K562 (cell line): ENCODE measurements around the gene VEGFB. TPM values are rescaled to one million over a fixed set of nuclear protein-coding genes. Genes with fewer than 3 reads are reported as not detected.

Source experiments
- ATAC-seq: fragments of 200-7000 bp; cut with Tn5 transposase; 3 replicates; pipeline ENCODE4 v1.9.1; 2020; ENCODE audit warnings: moderate library complexity
- BruUV-seq: library from RNA; stranded (reverse); fragments of 400-500 nt; replicated peaks from 2 replicates; lab custom pipeline; 2021; lab: Mats Ljungman, UMichigan
- CTCF ChIA-PET: fragments of 300-600 bp; formaldehyde crosslinking; extraction: SDS; loops from one replicate; lab custom pipeline; 2021; ENCODE audit warnings: low intra/inter-chr PET ratio; lab: Yijun Ruan, JAX
- POLR2A ChIA-PET: fragments of 300-600, 350-650 bp; sonication (Branson Sonifier 250); formaldehyde crosslinking; extraction: SDS; loops from one replicate; lab custom pipeline; 2021; ENCODE audit warnings: antibody characterized with exemption, inconsistent platforms; lab: Yijun Ruan, JAX
- DNase-seq, 4 experiments: peaks; one replicate each; pipeline versions ENCODE4 v3.0.0 to v3.0.0-alpha.2; 2011 to 2018; ENCODE audit warnings: low spot score in 3 of 4, mixed read lengths in 3 of 4; ENCODE audit errors: extremely low read depth in 1 of 4
- FAIRE-seq: peaks from 2 replicates; lab custom pipeline; 2011; peaks lifted over from hg19 to GRCh38; lab: Jason Lieb, UNC
- H2AFZ ChIP-seq: 2 replicates; pipeline ENCODE4 v1.6.0; 2011; ENCODE audit warnings: low read depth, low read length, control low read depth, inconsistent platforms
- H3K27ac ChIP-seq: fragments of 200-600 bp; 3 replicates; pipeline ENCODE4 v1.8.0; 2011; ENCODE audit warnings: low read depth, mild to moderate bottlenecking, control low read depth, inconsistent platforms, low read length, moderate library complexity, mixed read lengths; ENCODE audit errors: extremely low read depth
- H3K27me3 ChIP-seq, 2 experiments: fragments of 300-600 bp in 1 of 2; 2 replicates in 1 of 2; 3 replicates in 1 of 2; pipeline versions ENCODE4 v1.6.0 to v1.8.0; 2011; ENCODE audit warnings: inconsistent platforms in 2 of 2, low read length in 2 of 2, mild to moderate bottlenecking in 1 of 2, mixed read lengths in 1 of 2, moderate library complexity in 1 of 2; ENCODE audit not compliant: control insufficient read depth in 2 of 2, insufficient read depth in 2 of 2
- H3K36me3 ChIP-seq: fragments of 300-600 bp; 3 replicates; pipeline ENCODE4 v1.8.0; 2011; ENCODE audit warnings: mild to moderate bottlenecking, low read length, inconsistent platforms; ENCODE audit not compliant: control insufficient read depth, insufficient read depth
- H3K4me1 ChIP-seq, 2 experiments: fragments of 200-600 bp in 1 of 2; replicated peaks in 1 of 2; 2 replicates in 1 of 2; 3 replicates in 1 of 2; pipeline versions ENCODE4 v1.5.1 to v1.8.0; 2011; ENCODE audit warnings: inconsistent platforms in 2 of 2, low read length in 2 of 2, mild to moderate bottlenecking in 1 of 2, mixed read lengths in 1 of 2, moderate library complexity in 1 of 2; ENCODE audit not compliant: control insufficient read depth in 2 of 2, insufficient read depth in 2 of 2
- H3K4me2 ChIP-seq: 2 replicates; pipeline ENCODE4 v1.6.1; 2011; ENCODE audit warnings: low read length, control low read depth, inconsistent platforms, mixed read lengths; ENCODE audit not compliant: insufficient read depth
- H3K4me3 ChIP-seq: fragments of 200-600 bp; sonication (generic), shearing (Covaris generic); 2 replicates; pipeline ENCODE4 v1.5.1; 2016; ENCODE audit warnings: control low read depth, inconsistent platforms
- H3K79me2 ChIP-seq: fragments of 200-600 bp; 3 replicates; pipeline ENCODE4 v1.8.0; 2011; ENCODE audit warnings: low read length, inconsistent platforms; ENCODE audit not compliant: control insufficient read depth, insufficient read depth
- H3K9ac ChIP-seq, 2 experiments: 2 replicates each; pipeline versions ENCODE4 v1.6.0 to v1.6.1; 2011; ENCODE audit warnings: low read depth in 2 of 2, low read length in 2 of 2, control low read depth in 1 of 2, inconsistent platforms in 1 of 2, mild to moderate bottlenecking in 1 of 2, mixed read lengths in 1 of 2; ENCODE audit not compliant: insufficient read depth in 1 of 2
- H3K9me1 ChIP-seq: one replicate; pipeline ENCODE4 v1.6.0; 2011; ENCODE audit warnings: inconsistent platforms, mild to moderate bottlenecking, low read length, moderate library complexity; ENCODE audit not compliant: control insufficient read depth, insufficient read depth
- H3K9me3 ChIP-seq: replicated peaks from 2 replicates; pipeline ENCODE4 v1.5.1; 2011; ENCODE audit warnings: low read depth, low read length, inconsistent platforms; ENCODE audit not compliant: control insufficient read depth, insufficient read depth
- H4K20me1 ChIP-seq: replicated peaks from 2 replicates; pipeline ENCODE4 v1.6.1; 2011; ENCODE audit warnings: low read length, inconsistent platforms, mixed read lengths; ENCODE audit not compliant: control insufficient read depth, insufficient read depth
- CBX2 ChIP-seq: fragments of 200-600 bp; sonication (generic); IDR thresholded peaks from one replicate; pipeline ENCODE4 v1.6.1; 2012; ENCODE audit warnings: mild to moderate bottlenecking, low read length, inconsistent platforms; ENCODE audit not compliant: insufficient read depth, poor library complexity, severe bottlenecking
- DIDO1 ChIP-seq: fragments of 450-650 bp; IDR thresholded peaks from 2 replicates; pipeline ENCODE4 v1.6.1; 2016; ENCODE audit warnings: low read depth, missing biosample characterization, missing genetic modification characterization
- FOXJ2 ChIP-seq: fragments of 200-800 bp; sonication (Bioruptor generic); IDR thresholded peaks from 2 replicates; pipeline ENCODE4 v1.6.1; 2016; ENCODE audit warnings: missing genetic modification characterization, missing compliant biosample characterization
- KDM1A ChIP-seq, 2 experiments: fragments of 450-650 bp; IDR thresholded peaks; 2 replicates each; pipeline ENCODE4 v1.6.1; 2016; ENCODE audit warnings: mild to moderate bottlenecking in 2 of 2
- PHF20 ChIP-seq: fragments of 450-650 bp; IDR thresholded peaks from 2 replicates; pipeline ENCODE4 v1.6.1; 2018; ENCODE audit not compliant: partially characterized antibody
- POLR2H ChIP-seq: IDR thresholded peaks from 2 replicates; pipeline ENCODE4 v1.6.1; 2016; ENCODE audit warnings: missing genetic modification characterization, low read depth, mild to moderate bottlenecking, control low read depth, missing compliant biosample characterization, moderate library complexity
- SP1 ChIP-seq: sonication (generic); formaldehyde crosslinking; IDR thresholded peaks from 2 replicates; pipeline ENCODE4 v1.8.1; 2022; ENCODE audit warnings: mild to moderate bottlenecking, missing genetic modification reagents
- TOE1 ChIP-seq, 2 experiments: fragments of 450-650 bp in 1 of 2; sonication (generic) in 1 of 2; formaldehyde crosslinking in 1 of 2; IDR thresholded peaks; 2 replicates each; pipeline versions ENCODE4 v1.7.1 to v1.8.0; 2016 to 2022; ENCODE audit warnings: borderline replicate concordance in 2 of 2, mild to moderate bottlenecking in 2 of 2, antibody characterized with exemption in 1 of 2, inconsistent platforms in 1 of 2, low read depth in 1 of 2, missing genetic modification reagents in 1 of 2, moderate library complexity in 1 of 2
- ZNF583 ChIP-seq: fragments of 250-450 bp; sonication (Bioruptor Pico); IDR thresholded peaks from 2 replicates; pipeline ENCODE4 v1.4.0; 2020
- ZNF707 ChIP-seq: fragments of 250-450 bp; sonication (Bioruptor Pico); conservative IDR thresholded peaks from 2 replicates; pipeline ENCODE4 v1.8.0; 2022; ENCODE audit warnings: inconsistent platforms, mild to moderate bottlenecking, moderate library complexity
- WGBS: fragments of 100-300 bp; shearing (Covaris generic); methylation state at CpG from one replicate; pipeline ENCODE4 v1.1.6; 2016; ENCODE audit warnings: low coverage, mixed read lengths; ENCODE audit not compliant: insufficient coverage; ENCODE audit errors: missing lambda C conversion rate; 5-methylcytosine and 5-hydroxymethylcytosine counted together
- in situ Hi-C: fragments of 300-500 bp; cut with MboI; formaldehyde crosslinking; loops from 4 replicates; pipeline ENCODE4 v1.15.0; 2018; ENCODE audit warnings: inconsistent platforms, mixed read lengths
- intact Hi-C: fragments of 100-400 bp; cut with micrococcal nuclease; formaldehyde crosslinking; loops from 2 replicates; pipeline ENCODE4 v1.14.2; 2022
- polyA plus RNA-seq, 8 experiments: library from polyadenylated mRNA; depleted of rRNA in 4 of 8; stranded (reverse) in 5 of 8; unstranded in 3 of 8; fragments of >200 nt; fragmentation: Nextera tagmentation in 2 of 8; fragmentation: Illumina TruSeq in 1 of 8; extraction: Ambion mirVana in 2 of 8; extraction: Trizol in 1 of 8; gene quantifications; 2 replicates each; pipeline versions ENCODE4 v1.2.1 to v1.2.3, GENCODE V29; 2011 to 2014; ENCODE audit warnings: inconsistent platforms in 1 of 8, missing spikeins in 1 of 8
- total RNA-seq, 7 experiments: library from RNA; depleted of rRNA in 6 of 7; stranded (reverse); fragments of >200 nt in 6 of 7; fragmentation: Illumina TruSeq in 2 of 7; extraction: Trizol in 2 of 7; gene quantifications; 2 replicates each; pipeline versions ENCODE4 v1.2.1 to v1.2.3, GENCODE V29; 2011 to 2021; ENCODE audit warnings: low replicate concordance in 1 of 7
- TF ChIP-seq, protein P1 (sequence below): fragments of 450-650 bp; IDR thresholded peaks from 2 replicates; pipeline ENCODE4 v1.7.0; 2016; ENCODE audit warnings: borderline replicate concordance
- TF ChIP-seq, protein P2 (sequence below), 2 experiments: IDR thresholded peaks; 2 replicates each; pipeline ENCODE4 v1.6.1; 2011; ENCODE audit warnings: borderline replicate concordance in 1 of 2, control low read depth in 1 of 2, low read depth in 1 of 2, low read length in 1 of 2, mild to moderate bottlenecking in 1 of 2, mixed read lengths in 1 of 2, moderate library complexity in 1 of 2; ENCODE audit not compliant: insufficient read depth in 1 of 2, insufficient read length in 1 of 2, poor library complexity in 1 of 2, severe bottlenecking in 1 of 2; ENCODE audit errors: extremely low read depth in 1 of 2
- TF ChIP-seq, protein P3 (sequence below): fragments of 450-650 bp; conservative IDR thresholded peaks from 2 replicates; pipeline ENCODE4 v1.6.1; 2016; ENCODE audit warnings: missing genetic modification characterization, low read depth, mild to moderate bottlenecking, control low read depth, missing compliant biosample characterization

The VEGFB gene
- total and polyA plus RNA-seq, 9 of the 15 experiments (the other 6 are each of a cell fraction or from before 2014, with no cell fraction given) = 11.0 to 83.4 (median 25.7) TPM

DNA sequence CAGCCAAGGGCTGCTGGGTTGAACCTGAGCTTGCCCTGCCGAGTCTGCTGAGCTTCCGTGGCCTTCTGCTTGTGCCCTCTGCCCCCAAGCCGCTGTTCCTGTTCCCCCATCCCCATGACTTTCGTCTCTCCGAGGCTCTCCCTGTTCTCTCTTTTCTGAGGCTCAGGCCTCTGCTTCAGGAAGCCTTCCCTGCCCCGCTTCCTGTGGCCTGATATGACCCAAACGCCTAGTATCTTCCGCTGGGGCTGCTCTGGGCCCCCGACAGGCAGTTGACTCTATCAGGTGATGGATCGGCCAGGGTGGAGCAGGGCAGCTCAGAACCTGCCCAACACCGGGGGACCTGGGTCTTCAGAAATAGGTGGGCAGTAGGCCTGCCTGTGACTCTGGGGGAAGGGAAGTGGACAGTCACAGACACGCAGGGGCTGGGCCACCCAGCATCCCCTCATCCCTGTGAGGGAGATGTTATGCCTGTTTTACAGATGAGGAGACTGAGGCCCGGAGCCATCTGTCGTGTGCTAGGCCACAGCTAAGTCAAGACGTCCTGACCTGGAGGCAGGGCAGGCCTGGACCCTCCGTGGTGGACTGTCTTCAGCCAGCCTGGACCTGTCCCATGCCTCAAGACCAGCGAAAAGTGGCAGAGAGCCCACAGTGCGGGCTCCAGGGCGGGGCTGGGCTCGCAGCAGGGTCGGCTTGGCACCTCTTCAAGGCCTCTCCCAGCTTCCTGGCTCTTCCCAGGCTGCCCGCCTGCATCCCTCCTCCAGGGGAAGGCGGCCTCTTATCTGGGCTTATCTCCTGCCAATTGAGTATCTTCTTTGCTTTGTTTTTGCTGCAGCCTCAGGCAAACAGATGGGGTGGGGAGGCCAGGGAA is 33.9 kb downstream of the VEGFB start:
- peak in 2 of 4 experiments; percentile 41 to 47 for DNase-seq
- Histone ChIP-seq H3K27ac (peak overlapping the region; percentile 96), H3K36me3 (peaks cover 49% of the 10 kb centered on the region), H3K9me1 (peaks cover 3% of the 10 kb centered on the region), H3K9me3 (no peaks in the 10 kb centered on the region), H3K9ac (peak overlapping the region; percentile 89 to 99), H3K4me1 (peaks cover 28 to 59% of the 10 kb centered on the region in 2 experiments), H3K27me3 (no peaks in the 10 kb centered on the region), H4K20me1 (no peaks in the 10 kb centered on the region), H3K4me2 (peak overlapping the region; percentile 92), H3K79me2 (peaks cover 36% of the 10 kb centered on the region), H3K4me3 (peak overlapping the region; percentile 60), H2AFZ (no peak overlapping the region; the same call in 1 of the 2 replicates)
- no TSS peak for BruUV-seq
- no peak for ATAC-seq
- in situ Hi-C loops = no loop called here
- ChIA-PET POLR2A (interaction anchor here (0.6 to 5.7 kb wide), 15 partner anchors 8 to 74 kb away, joined by 3 to 58 read pairs (median 4); partner anchors contain the start of genes BAD, CATSPERZ, ESRRA and FERMT3), CTCF (interaction anchor here (2.6 kb wide), 1 partner anchor 64 kb away, joined by 11 read pairs; no protein-coding TSS in a partner anchor)
- intact Hi-C loops = loop anchor here (2.0 kb wide), 1 partner anchor 21 kb away; the partner anchor contains the start of gene PPP1R14B
- FAIRE-seq = no peak
- WGBS = 31% methylated on average over 21 of the region's 23 CpGs
- peak; percentile 59 for TF ChIP-seq SP1
- TF ChIP-seq KDM1A (IDR thresholded peaks at IDR 0.05) = peak; percentile 71 to 74
- TF ChIP-seq, protein P1, sequence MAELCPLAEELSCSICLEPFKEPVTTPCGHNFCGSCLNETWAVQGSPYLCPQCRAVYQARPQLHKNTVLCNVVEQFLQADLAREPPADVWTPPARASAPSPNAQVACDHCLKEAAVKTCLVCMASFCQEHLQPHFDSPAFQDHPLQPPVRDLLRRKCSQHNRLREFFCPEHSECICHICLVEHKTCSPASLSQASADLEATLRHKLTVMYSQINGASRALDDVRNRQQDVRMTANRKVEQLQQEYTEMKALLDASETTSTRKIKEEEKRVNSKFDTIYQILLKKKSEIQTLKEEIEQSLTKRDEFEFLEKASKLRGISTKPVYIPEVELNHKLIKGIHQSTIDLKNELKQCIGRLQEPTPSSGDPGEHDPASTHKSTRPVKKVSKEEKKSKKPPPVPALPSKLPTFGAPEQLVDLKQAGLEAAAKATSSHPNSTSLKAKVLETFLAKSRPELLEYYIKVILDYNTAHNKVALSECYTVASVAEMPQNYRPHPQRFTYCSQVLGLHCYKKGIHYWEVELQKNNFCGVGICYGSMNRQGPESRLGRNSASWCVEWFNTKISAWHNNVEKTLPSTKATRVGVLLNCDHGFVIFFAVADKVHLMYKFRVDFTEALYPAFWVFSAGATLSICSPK = no peak
- TF ChIP-seq ZNF707 (CRISPR knock-in tag) = 0 out of 2 replicates have a peak, but pooled peaks have one; percentile 24
- TF ChIP-seq, protein P2, sequence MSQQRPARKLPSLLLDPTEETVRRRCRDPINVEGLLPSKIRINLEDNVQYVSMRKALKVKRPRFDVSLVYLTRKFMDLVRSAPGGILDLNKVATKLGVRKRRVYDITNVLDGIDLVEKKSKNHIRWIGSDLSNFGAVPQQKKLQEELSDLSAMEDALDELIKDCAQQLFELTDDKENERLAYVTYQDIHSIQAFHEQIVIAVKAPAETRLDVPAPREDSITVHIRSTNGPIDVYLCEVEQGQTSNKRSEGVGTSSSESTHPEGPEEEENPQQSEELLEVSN (IDR thresholded peaks at IDR 0.05; ENCODE audit: borderline replicate concordance in 1 of 2, extremely low read depth in 1 of 2, insufficient read depth in 1 of 2, insufficient read length in 1 of 2, low read depth in 1 of 2, low read length in 1 of 2, poor library complexity in 1 of 2, severe bottlenecking in 1 of 2) = no peak
- TF ChIP-seq, protein P3, sequence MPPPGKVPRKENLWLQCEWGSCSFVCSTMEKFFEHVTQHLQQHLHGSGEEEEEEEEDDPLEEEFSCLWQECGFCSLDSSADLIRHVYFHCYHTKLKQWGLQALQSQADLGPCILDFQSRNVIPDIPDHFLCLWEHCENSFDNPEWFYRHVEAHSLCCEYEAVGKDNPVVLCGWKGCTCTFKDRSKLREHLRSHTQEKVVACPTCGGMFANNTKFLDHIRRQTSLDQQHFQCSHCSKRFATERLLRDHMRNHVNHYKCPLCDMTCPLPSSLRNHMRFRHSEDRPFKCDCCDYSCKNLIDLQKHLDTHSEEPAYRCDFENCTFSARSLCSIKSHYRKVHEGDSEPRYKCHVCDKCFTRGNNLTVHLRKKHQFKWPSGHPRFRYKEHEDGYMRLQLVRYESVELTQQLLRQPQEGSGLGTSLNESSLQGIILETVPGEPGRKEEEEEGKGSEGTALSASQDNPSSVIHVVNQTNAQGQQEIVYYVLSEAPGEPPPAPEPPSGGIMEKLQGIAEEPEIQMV (tag) = no peak
- TF ChIP-seq POLR2H = peak; percentile 8; the same call in 1 of the 2 replicates
- no peak for TF ChIP-seq TOE1 (IDR thresholded peaks at IDR 0.05; ENCODE audit: borderline replicate concordance)
- 0 out of 2 replicates have a peak, but pooled peaks have one; percentile 48 for TF ChIP-seq TOE1 (CRISPR knock-in tag; IDR thresholded peaks at IDR 0.05; ENCODE audit: borderline replicate concordance, low read depth)
- no peak for TF ChIP-seq PHF20
- no peak for TF ChIP-seq CBX2
- TF ChIP-seq DIDO1 (tag) = no peak
- TF ChIP-seq FOXJ2 (tag) = no peak; the same call in 1 of the 2 replicates
- TF ChIP-seq ZNF583 (CRISPR knock-in tag) = no peak
